BJ (cell line): ENCODE data around the gene FEV. TPM values are rescaled to one million over a fixed set of nuclear protein-coding genes. Genes with fewer than 3 reads are reported as not detected.

Source experiments
- CTCF ChIA-PET: fragments of 350-600 bp; formaldehyde crosslinking; extraction: SDS; loops from one replicate; lab custom pipeline; 2021; ENCODE audit warnings: antibody characterized with exemption, inconsistent platforms; lab: Yijun Ruan, JAX
- POLR2A ChIA-PET: fragments of 300-600 bp; sonication (Branson Sonifier 250); formaldehyde crosslinking; extraction: SDS; loops from one replicate; lab custom pipeline; 2021; ENCODE audit warnings: antibody characterized with exemption; lab: Charles Lee
- DNase-seq: peaks from one replicate; pipeline ENCODE4 v3.0.0-alpha.2; 2011; ENCODE audit warnings: low read depth
- H3K27me3 ChIP-seq: 2 replicates; pipeline ENCODE4 v1.6.0; 2011; ENCODE audit warnings: low read length; ENCODE audit not compliant: control insufficient read depth, insufficient read depth
- H3K36me3 ChIP-seq: 2 replicates; pipeline ENCODE4 v1.5.1; 2011; ENCODE audit warnings: low read length; ENCODE audit not compliant: control insufficient read depth, insufficient read depth
- H3K4me3 ChIP-seq: 2 replicates; pipeline ENCODE4 v1.5.1; 2011; ENCODE audit warnings: low read depth, mild to moderate bottlenecking, control low read depth, low read length
- polyA plus RNA-seq: library from polyadenylated mRNA; depleted of rRNA; stranded (reverse); fragments of >200 nt; gene quantifications from 2 replicates; pipeline ENCODE4 v1.2.3, GENCODE V29; 2011
- TF ChIP-seq, protein P1 (sequence below): IDR thresholded peaks from 2 replicates; pipeline ENCODE4 v1.5.1; 2011; ENCODE audit warnings: low read depth, mild to moderate bottlenecking, control low read depth, inconsistent platforms, low read length, moderate library complexity; ENCODE audit not compliant: insufficient read depth

The FEV gene
- polyA plus RNA-seq, 1 experiment = not detected

DNA sequence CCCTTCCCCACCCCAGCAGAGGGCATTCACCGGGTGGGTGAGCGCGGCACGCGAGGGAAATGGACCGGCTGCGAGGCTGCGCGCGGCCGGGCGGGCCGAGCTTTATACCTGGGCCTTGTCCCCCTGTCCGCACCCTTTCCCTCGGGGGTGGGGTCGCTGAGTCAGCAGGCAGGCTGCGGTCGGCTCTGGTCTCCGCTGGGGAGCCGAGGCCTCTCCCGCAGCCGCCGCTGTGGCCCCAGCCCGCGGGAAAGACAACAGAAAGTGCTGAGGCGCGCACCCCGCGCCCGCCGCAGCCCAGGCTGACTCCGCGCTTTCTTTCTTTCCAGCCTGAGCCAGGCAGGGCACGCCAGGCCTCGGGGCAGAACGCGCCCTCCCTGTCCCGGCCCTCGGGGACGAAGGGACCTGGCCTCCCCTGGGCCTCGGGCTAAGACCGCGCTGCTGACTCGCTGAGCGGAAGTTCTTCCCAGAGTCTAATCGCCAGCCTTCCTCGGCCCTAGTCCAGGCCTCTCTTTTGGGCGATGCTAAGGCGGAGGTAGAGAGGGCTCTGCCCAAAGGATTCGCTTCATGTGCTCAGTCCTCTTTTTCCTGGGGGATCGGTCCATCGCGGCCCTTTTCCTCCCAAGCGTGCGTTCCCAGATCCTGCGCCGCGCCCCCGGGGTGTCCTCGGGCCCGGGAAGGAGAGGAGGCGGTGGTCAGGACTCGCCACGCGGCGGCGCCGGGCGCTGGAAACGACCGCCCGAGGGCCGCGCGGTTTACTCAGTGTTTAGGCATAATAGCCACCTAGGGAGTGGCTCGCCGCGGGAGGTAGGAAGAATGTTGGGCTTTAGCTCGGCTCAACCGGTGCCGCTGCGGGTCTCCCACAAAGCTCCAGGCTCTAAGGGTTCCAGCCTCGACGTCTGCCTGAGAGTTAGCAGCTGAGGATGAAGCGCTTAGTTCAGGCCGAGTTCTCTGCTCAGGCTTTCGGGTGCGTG, 8.6 kb upstream of the FEV start, which contains the start of gene CRYBA2:
TSS of gene CRYBA2 (minus strand) at position 78 of the 971 bp plus-strand sequence. CDS start 246 bp downstream, outside the sequence.
- POLR2A ChIA-PET = no interaction called here
- DNase-seq = no peak
- H3K27me3 ChIP-seq = peaks cover 69% of the 10 kb centered on the region

DNA sequence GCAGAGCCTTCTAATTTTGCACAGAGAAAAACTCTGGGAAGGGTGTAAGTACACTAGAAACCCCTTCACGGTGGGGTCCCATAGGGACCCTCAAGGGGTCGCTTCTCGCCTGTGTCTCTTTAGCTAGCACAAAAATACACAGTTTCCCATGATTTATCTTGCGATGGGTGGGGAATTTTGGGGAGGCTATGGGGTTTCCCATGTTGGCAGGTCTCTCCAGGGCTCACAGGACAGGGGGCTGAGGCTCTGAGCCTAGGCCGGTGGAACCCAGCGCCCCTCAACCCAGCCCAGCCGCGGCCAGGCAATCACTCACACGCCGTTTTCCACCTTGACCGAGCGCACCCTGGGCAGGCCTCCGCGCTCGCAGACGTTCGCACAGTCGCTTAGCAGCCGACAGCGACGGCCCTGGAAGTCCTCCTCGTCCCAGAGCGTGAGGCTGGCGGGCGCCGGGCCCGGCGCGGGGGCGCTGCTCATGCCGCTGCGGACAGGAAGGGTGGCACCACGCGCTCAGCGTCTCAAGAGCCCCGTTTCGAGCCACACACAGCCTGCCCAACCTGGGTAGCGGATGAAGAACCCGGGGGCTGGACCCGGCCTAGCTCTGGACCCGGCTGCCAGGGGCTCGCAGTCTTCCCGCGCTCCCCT, 7.8 kb upstream of the FEV start:
- Histone ChIP-seq H3K4me3 (peak overlapping the region; percentile 29), H3K36me3 (no peaks in the 10 kb centered on the region), H3K27me3 (peaks cover 70% of the 10 kb centered on the region)
- CTCF ChIA-PET = interaction anchor here (0.7 to 2.5 kb wide), 2 partner anchors 12 to 129 kb away, joined by 3 to 14 read pairs; no protein-coding TSS in a partner anchor
- TF ChIP-seq, protein P1, sequence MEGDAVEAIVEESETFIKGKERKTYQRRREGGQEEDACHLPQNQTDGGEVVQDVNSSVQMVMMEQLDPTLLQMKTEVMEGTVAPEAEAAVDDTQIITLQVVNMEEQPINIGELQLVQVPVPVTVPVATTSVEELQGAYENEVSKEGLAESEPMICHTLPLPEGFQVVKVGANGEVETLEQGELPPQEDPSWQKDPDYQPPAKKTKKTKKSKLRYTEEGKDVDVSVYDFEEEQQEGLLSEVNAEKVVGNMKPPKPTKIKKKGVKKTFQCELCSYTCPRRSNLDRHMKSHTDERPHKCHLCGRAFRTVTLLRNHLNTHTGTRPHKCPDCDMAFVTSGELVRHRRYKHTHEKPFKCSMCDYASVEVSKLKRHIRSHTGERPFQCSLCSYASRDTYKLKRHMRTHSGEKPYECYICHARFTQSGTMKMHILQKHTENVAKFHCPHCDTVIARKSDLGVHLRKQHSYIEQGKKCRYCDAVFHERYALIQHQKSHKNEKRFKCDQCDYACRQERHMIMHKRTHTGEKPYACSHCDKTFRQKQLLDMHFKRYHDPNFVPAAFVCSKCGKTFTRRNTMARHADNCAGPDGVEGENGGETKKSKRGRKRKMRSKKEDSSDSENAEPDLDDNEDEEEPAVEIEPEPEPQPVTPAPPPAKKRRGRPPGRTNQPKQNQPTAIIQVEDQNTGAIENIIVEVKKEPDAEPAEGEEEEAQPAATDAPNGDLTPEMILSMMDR = no peak
- DNase-seq = no peak
- POLR2A ChIA-PET = no interaction called here

More for the DNA sequence above, 8.6 kb upstream of the FEV start, which contains the start of gene CRYBA2:
- CTCF ChIA-PET = interaction anchor here (0.8 to 3.5 kb wide), 8 partner anchors 10 to 161 kb away, joined by 3 to 36 read pairs (median 6); no protein-coding TSS in a partner anchor
- peak within 1 kb of the TSS; percentile 29 for H3K4me3 ChIP-seq
- H3K36me3 ChIP-seq = no peaks in the 10 kb centered on the region
- TF ChIP-seq, protein P1 = peak; percentile 27; the same call in 1 of the 2 replicates

DNA sequence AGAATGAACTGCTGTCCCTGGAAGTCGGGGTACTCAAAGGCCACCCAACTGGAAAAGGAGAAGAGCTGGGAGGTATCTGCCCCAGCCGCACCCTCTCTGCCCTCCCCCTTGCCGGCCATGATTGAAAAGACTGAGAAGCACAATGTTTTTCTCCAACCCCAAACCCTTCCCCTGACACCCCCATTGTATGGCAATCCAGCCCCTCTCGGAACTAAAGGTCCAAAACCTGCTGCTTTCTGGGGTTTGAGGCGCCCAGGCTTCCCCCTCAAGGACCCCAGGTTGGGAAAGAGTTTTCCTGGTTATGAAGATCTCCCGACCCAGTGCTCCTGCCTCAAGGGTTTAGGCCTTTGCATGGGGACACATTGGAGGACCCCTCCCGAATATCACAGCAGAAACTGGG, 7.2 kb upstream of the FEV start:
- ChIA-PET POLR2A (no interaction called here), CTCF (interaction anchor here (0.7 to 2.5 kb wide), 2 partner anchors 12 to 129 kb away, joined by 3 to 14 read pairs; no protein-coding TSS in a partner anchor)
- TF ChIP-seq, protein P1 = no peak
- DNase-seq = no peak
- Histone ChIP-seq H3K27me3 (peaks cover 73% of the 10 kb centered on the region), H3K36me3 (no peaks in the 10 kb centered on the region), H3K4me3 (no peak overlapping the region)

DNA sequence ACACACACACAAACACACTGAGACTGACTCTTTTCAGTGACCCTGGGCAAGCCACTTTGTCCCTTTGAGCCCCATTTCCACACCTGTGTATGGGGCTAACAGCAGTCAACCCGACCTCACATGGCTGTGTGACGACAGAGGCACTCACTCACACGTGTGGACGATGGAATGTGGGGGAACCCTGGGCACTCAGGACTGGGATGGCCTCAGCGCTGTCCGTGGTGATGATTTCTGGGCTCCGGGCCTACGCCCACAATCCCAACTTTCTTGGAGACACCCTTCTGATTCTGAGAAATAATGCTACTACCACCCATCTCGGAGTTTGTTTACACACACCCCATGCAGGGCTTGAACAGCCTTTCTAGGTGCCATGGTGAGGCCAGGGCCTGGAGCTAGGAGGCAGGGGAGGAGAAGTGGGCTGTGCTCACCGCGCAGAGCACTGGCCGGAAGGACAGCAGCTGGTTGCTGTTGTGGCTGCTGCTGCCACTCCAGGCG, 6.7 kb upstream of the FEV start:
- ChIA-PET CTCF (interaction anchor here (2.5 kb wide), 1 partner anchor 11 kb away, joined by 14 read pairs; no protein-coding TSS in a partner anchor), POLR2A (no interaction called here)
- no peak overlapping the region for H3K4me3 ChIP-seq
- TF ChIP-seq, protein P1 = no peak
- DNase-seq = no peak
- peaks cover 75% of the 10 kb centered on the region for H3K27me3 ChIP-seq
- H3K36me3 ChIP-seq = no peaks in the 10 kb centered on the region
